Stimulated activated CD8-positive, alpha-beta memory T cell treated with anti-CD3 and anti-CD28 coated beads, Interleukin-4, amount 100 ng/mL, for 24 hours (primary cell): Measurements from ENCODE around the gene TSPYL6.

Experiments
- DNase-seq: peaks from one replicate; pipeline ENCODE4 v3.0.0-alpha.2; 2020; ENCODE audit warnings: low read depth

The TSPYL6 gene

DNA sequence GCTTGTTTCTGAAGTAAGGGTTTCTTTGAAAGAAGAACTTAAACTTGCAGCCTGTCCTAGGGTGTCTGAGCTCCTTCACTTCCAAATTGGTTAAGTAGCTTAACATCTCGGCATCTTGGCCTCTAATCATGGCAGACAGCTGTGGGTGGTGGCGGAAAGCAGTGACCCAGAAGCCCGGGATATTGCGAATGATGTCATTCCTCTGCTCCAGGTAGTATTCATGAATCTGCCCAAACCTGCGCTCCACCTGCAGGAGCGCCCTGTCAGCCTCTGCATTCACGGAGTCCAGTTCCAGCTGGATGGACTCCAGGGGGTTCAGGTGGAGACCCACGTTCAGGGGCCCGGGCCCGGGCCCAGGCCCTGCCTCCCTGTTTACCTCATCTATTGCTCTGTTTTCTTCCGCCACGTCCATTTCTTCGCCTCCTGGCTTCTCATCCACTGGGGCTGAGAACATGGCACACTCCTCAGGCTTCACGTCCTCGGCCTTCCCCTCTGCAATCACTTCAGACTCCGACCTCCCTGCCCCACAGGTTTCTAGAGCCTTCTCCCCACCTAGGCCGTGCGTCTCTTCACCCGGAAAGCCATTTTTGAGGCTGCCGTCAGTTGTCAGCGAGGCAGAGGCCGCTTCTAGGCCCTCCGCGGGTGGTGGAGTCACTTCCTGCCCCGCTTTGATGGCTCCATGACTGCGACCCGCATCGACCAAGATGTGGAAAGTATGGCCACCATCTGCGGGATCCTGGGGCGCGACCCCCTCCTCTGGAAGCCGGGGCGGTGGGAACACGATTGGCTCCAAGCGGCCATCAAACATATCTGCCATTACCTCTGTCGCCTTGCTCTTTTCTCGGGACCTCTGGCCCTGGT, 569 bp downstream of the TSPYL6 start:
- DNase-seq = no peak

- DNase-seq = no peak
Observed at GRCh38 chr2:54254180-54254579, 1.8 kb downstream of the TSPYL6 start.

- DNase-seq = no peak
Observed at GRCh38 chr2:54249629-54250028, 6.4 kb downstream of the TSPYL6 start.

DNA sequence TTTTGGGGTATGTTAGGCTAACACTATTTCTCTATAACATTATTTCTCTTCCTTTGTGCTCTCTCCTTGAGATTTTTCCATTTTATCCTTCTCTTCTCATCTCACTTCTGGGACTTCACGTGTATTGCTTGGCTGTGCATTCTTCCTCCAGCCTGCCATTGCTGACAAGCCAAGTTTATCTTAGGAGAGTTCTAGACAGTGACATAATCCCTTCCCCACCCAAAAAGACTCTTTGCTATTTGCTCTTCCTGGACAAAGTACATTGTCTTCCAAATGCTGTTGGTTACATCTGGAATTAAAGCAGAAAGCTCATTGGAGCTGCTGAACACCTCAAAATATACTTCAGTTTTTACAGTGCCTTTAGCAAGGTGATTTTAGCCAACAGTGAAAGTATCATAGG, 8.9 kb downstream of the TSPYL6 start:
- no peak for DNase-seq

GRCh38 chr2:54240515-54241469, 15.2 kb downstream of the TSPYL6 start:
- DNase-seq = no peak

DNA sequence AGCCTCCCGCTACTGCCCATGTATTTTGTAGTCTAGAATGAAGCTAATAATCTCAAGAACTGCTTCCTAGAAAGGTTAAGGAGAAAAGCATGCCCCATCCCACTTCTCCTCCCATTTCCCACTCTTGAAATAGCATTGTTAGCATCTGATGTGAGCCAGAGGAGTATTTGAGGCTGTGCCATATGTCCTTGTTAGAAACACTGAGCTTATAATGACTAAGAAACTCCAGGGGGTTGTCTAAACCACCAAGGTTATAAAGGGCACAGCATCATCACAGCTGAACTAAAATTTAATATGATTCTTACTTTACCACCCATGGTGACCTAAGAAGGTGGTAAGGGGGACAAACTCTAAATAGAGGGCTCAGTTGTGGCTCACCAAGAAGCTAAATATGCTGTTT, 16.6 kb downstream of the TSPYL6 start:
- DNase-seq = no peak

DNA sequence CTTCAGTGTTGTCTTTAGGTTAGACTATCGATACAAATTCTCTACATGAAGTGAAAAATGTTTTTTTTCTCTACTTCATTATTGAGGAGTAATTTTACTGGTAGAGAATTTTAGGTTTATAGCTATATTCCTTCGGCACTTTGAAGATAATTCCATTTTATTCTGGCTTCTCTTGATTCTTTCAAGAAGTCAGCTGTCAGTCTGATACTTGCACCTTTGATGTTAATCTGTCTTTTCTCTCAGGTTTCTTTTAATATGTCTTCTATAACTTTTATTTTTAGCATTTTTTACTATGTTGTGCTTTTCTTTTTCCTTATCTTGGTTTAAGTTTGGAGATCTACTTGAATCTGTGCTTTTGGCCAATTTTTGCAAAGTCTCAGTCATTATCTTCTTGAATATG, 18.6 kb downstream of the TSPYL6 start:
- DNase-seq = no peak

- DNase-seq = no peak
Observed at GRCh38 chr2:54233832-54234649, 22.0 kb downstream of the TSPYL6 start.

- DNase-seq = no peak
Observed at GRCh38 chr2:54228945-54229344, 27.1 kb downstream of the TSPYL6 start.

DNA sequence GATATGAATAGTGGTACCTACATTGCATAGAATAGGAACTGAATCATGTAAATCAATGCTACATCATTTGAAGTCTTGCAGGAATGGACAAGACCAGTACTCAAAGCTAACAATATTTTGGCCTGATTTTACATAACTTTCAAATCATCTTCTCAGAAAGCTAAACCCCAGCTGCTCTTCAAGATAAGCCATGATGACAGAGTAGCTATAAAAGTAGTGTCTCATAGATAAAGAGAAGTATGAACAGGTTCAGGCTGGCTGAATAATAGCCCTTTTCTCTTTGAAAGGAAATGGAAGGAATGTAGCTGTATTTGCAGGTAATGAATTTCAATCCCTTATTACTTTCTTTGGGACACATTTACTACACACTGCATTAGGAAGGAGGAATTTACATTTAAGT, 28.2 kb downstream of the TSPYL6 start:
- no peak for DNase-seq

DNA sequence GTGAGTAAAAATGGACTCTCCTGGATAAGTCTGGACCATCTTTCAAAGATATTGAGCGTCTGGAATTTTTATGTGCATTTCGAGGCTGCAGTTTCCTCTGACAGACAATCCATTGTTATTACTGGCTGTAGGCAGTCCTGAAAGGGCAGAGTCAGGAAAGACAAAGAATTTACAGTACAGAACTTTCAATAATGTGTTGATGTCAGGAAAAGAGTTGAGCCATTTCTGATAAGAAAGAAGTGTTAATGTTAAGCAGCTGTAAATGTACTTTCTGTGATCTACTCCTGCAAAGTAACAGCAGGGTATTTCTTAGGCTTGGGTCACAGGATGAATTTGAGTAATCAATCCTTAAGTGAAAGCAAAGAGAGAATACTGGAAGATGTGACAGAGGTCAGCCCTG, 29.8 kb downstream of the TSPYL6 start:
- DNase-seq = no peak

DNA sequence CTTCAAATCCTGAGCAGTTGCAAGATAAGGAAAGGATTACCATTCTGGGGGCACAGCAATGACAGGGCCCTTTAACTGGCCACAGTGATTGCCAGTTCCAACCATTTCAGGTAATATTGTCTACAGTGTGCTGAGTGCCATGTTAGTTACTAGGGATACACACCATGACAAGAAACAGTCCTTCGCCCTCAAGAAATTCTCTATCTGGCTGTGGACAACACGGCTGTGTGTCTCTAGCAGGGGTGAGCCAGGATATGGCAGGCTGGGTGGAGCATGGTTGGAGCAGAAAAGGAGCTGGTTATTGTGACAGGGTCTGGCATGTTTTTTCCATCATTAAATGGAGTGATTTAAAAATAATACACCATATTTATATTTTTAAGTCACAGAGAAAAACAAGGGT, 31.0 kb downstream of the TSPYL6 start:
- DNase-seq = no peak

DNA sequence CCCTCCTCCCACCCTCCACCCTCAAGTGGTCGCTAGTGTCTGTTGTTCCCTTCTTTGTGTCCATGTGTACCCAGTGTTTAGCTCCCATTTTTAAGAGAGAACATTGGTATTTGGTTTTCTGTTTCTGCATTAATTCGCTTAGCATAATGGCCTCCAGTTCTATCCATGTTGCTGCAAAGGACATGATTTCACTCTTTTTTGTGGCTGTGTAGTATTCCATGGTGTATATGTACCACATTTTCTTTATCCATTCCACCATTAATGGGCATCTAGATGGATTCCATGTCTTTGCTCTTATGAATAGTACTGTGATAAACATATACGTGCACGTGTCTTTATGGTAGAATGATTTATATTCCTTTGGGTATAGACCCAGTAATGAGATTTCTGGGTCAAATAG, 42.9 kb downstream of the TSPYL6 start:
- no peak for DNase-seq

DNA sequence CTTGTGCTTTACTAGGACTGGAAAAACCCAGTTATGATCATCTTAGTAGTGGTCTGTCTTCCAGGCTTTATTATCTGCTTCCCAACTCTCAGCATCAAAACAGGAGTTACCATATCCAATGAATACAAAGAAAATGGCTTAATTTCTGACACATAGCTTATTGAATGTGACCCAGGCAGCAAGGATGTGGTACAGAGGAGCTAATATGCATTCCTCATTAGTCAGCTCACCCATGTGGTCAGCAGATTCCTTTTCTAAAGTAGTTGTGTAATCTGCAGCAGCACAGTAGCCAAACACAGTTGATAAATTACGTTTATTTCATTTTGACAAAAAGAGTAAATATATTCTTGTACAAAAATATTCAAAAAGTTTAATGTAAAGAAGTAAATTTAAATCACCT, 43.6 kb downstream of the TSPYL6 start:
- no peak for DNase-seq

- no peak for DNase-seq
Observed at GRCh38 chr2:54209379-54209778, 46.6 kb downstream of the TSPYL6 start.

GRCh38 chr2:54208364-54209240, 47.4 kb downstream of the TSPYL6 start:
- no peak for DNase-seq

DNA sequence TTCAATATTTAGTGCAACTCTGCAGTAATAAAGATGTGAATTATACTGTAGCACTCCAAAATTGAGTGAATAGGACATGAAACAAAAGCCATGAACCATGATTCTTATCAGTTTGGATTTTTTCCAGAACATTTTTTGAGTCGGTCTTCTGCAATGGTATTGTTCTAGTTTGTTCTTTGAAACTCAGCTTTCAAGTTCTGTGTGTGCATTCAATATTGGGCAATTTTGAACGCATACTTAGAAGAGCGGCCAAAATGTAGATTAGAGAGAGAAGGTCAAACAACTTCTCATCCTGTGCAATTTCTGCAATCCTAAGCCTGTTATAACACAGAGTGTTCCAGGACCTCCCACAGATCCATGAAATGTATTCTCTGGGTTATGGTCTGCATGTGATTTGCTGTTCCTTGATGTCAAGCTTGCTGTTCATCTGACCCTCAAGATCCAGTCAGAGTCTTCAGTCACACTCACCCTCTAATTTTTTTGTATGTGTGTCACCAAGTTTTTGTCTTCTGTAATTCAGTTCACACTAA, 48.3 kb downstream of the TSPYL6 start:
- DNase-seq = no peak

DNA sequence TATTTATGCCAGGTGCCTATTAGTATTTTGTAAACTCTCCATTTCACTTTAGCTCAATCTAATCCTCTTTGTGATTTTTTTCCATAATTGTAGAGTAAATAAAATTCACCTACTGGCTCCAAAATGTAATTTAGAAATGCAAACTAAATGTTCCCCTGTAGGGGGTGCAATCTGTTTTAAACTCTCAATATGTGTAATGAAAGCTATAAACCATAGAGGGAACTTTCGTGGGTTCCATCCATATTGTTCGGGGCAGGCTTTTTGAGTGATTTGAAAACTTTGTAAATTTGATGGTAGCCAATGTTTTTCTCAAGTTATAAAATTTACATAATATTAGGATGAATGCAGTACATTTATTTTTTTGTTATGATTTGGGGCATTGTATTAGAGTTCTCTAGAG, 49.4 kb downstream of the TSPYL6 start:
- no peak for DNase-seq

DNA sequence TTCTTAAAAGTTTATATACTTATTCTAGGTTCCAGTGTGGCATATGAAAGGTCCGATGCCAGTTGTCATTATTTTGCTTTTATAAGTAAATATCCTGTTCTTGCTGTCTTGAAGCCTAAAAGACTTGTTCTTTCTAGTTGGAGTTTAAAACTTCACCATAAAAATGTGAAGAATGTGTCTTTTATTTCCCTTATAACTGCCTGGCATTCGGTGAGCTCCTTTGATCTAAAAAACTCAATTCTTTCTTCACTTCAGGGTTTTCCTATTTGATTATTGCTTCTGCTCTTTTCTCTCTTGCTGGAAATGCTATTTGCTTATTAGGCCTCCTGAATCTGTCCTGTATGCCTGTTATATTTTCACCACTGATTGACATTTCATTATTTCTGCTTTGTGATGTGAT, 51.6 kb downstream of the TSPYL6 start:
- DNase-seq = no peak
